Measurements from ENCODE around the gene TOLLIP.
A peak's percentile ranks its signal among the peaks of the same experiment; 100 is the strongest.
"Not testable (repeated sequence)": the region's sequence is repeated elsewhere in the genome, so short reads cannot be mapped to it uniquely, and the experiment has no call there.

The TOLLIP gene

GRCh38 chr11:1257916-1258315, 51.5 kb downstream of the TOLLIP start:
- in situ Hi-C loops (cut with HindIII; ENCODE audit: low pct_unique_long_range_greater_than_20kb, low sequenced_read_pairs), result no loop called here
- TF ChIP-seq JUND (IDR thresholded peaks at IDR 0.05; ENCODE audit: low read depth), result no peak
- no peak for DNase-seq (ENCODE audit: low read depth in 1 of 2, low spot score in 1 of 2)

- DNase-seq (ENCODE audit: low read depth in 1 of 2, low spot score in 1 of 2), result no peak
- no peak for TF ChIP-seq JUND (IDR thresholded peaks at IDR 0.05; ENCODE audit: low read depth)
- in situ Hi-C loops (cut with HindIII; ENCODE audit: low pct_unique_long_range_greater_than_20kb, low sequenced_read_pairs), result no loop called here
Observed at GRCh38 chr11:1257366-1257765, 52.1 kb downstream of the TOLLIP start.

- peak in 1 of 2 experiments; percentile 48 for DNase-seq (ENCODE audit: low read depth in 1 of 2, low spot score in 1 of 2)
- in situ Hi-C loops (cut with HindIII; ENCODE audit: low pct_unique_long_range_greater_than_20kb, low sequenced_read_pairs), result no loop called here
- TF ChIP-seq JUND (IDR thresholded peaks at IDR 0.05; ENCODE audit: low read depth), result no peak
Observed at GRCh38 chr11:1256257-1257045, 53.0 kb downstream of the TOLLIP start.

- in situ Hi-C loops (cut with HindIII; ENCODE audit: low pct_unique_long_range_greater_than_20kb, low sequenced_read_pairs), result no loop called here
- DNase-seq (ENCODE audit: low read depth in 1 of 2, low spot score in 1 of 2), result no peak
- no peak for TF ChIP-seq JUND (IDR thresholded peaks at IDR 0.05; ENCODE audit: low read depth)
Observed at GRCh38 chr11:1255151-1255550, 54.3 kb downstream of the TOLLIP start.

- no peak for DNase-seq (ENCODE audit: low read depth in 1 of 2, low spot score in 1 of 2)
- no peak for TF ChIP-seq JUND (IDR thresholded peaks at IDR 0.05; ENCODE audit: low read depth)
- in situ Hi-C loops (cut with HindIII; ENCODE audit: low pct_unique_long_range_greater_than_20kb, low sequenced_read_pairs), result no loop called here
Observed at GRCh38 chr11:1254733-1255132, 54.7 kb downstream of the TOLLIP start.

GRCh38 chr11:1254086-1254648, 55.3 kb downstream of the TOLLIP start:
- no peak for TF ChIP-seq JUND (IDR thresholded peaks at IDR 0.05; ENCODE audit: low read depth)
- DNase-seq (ENCODE audit: low read depth in 1 of 2, low spot score in 1 of 2), result no peak
- in situ Hi-C loops (cut with HindIII; ENCODE audit: low pct_unique_long_range_greater_than_20kb, low sequenced_read_pairs), result no loop called here

- TF ChIP-seq JUND (IDR thresholded peaks at IDR 0.05; ENCODE audit: low read depth), result no peak
- DNase-seq (ENCODE audit: low read depth in 1 of 2, low spot score in 1 of 2), result no peak
- in situ Hi-C loops (cut with HindIII; ENCODE audit: low pct_unique_long_range_greater_than_20kb, low sequenced_read_pairs), result no loop called here
Observed at GRCh38 chr11:1253103-1253485, 56.3 kb downstream of the TOLLIP start.

- no peak for DNase-seq (ENCODE audit: low read depth in 1 of 2, low spot score in 1 of 2)
- in situ Hi-C loops (cut with HindIII; ENCODE audit: low pct_unique_long_range_greater_than_20kb, low sequenced_read_pairs), result no loop called here
- no peak for TF ChIP-seq JUND (IDR thresholded peaks at IDR 0.05; ENCODE audit: low read depth)
Observed at GRCh38 chr11:1252371-1253102, 56.9 kb downstream of the TOLLIP start.

GRCh38 chr11:1251236-1251770, 58.1 kb downstream of the TOLLIP start:
- TF ChIP-seq JUND (IDR thresholded peaks at IDR 0.05; ENCODE audit: low read depth), result no peak
- in situ Hi-C loops (cut with HindIII; ENCODE audit: low pct_unique_long_range_greater_than_20kb, low sequenced_read_pairs), result no loop called here
- no peak for DNase-seq (ENCODE audit: low read depth in 1 of 2, low spot score in 1 of 2)

- in situ Hi-C loops (cut with HindIII; ENCODE audit: low pct_unique_long_range_greater_than_20kb, low sequenced_read_pairs); DNase-seq (ENCODE audit: low read depth in 1 of 2, low spot score in 1 of 2): not testable (repeated sequence)
Observed at GRCh38 chr11:1250411-1250810, 59.0 kb downstream of the TOLLIP start.

GRCh38 chr11:1248951-1249350, 60.5 kb downstream of the TOLLIP start:
- in situ Hi-C loops (cut with HindIII; ENCODE audit: low pct_unique_long_range_greater_than_20kb, low sequenced_read_pairs); DNase-seq (ENCODE audit: low read depth in 1 of 2, low spot score in 1 of 2): not testable (repeated sequence)

GRCh38 chr11:1247026-1247425, 62.4 kb downstream of the TOLLIP start:
- DNase-seq (ENCODE audit: low read depth in 1 of 2, low spot score in 1 of 2); in situ Hi-C loops (cut with HindIII; ENCODE audit: low pct_unique_long_range_greater_than_20kb, low sequenced_read_pairs): not testable (repeated sequence)

- DNase-seq (ENCODE audit: low read depth in 1 of 2, low spot score in 1 of 2); in situ Hi-C loops (cut with HindIII; ENCODE audit: low pct_unique_long_range_greater_than_20kb, low sequenced_read_pairs): not testable (repeated sequence)
Observed at GRCh38 chr11:1246301-1246700, 63.1 kb downstream of the TOLLIP start.

- in situ Hi-C loops (cut with HindIII; ENCODE audit: low pct_unique_long_range_greater_than_20kb, low sequenced_read_pairs); DNase-seq (ENCODE audit: low read depth in 1 of 2, low spot score in 1 of 2): not testable (repeated sequence)
Observed at GRCh38 chr11:1245717-1246116, 63.7 kb downstream of the TOLLIP start.

GRCh38 chr11:1244557-1244956, 64.9 kb downstream of the TOLLIP start:
- DNase-seq (ENCODE audit: low read depth in 1 of 2, low spot score in 1 of 2); in situ Hi-C loops (cut with HindIII; ENCODE audit: low pct_unique_long_range_greater_than_20kb, low sequenced_read_pairs): not testable (repeated sequence)

GRCh38 chr11:1243521-1243920, 65.9 kb downstream of the TOLLIP start:
- DNase-seq (ENCODE audit: low read depth in 1 of 2, low spot score in 1 of 2); in situ Hi-C loops (cut with HindIII; ENCODE audit: low pct_unique_long_range_greater_than_20kb, low sequenced_read_pairs): not testable (repeated sequence)

GRCh38 chr11:1242751-1243150, 66.7 kb downstream of the TOLLIP start:
- in situ Hi-C loops (cut with HindIII; ENCODE audit: low pct_unique_long_range_greater_than_20kb, low sequenced_read_pairs); DNase-seq (ENCODE audit: low read depth in 1 of 2, low spot score in 1 of 2): not testable (repeated sequence)
